BJ (cell line): ENCODE results near the gene EXOC3L4. TPM values are rescaled to one million over a fixed set of nuclear protein-coding genes. Genes with fewer than 3 reads are reported as not detected.

ENCODE experiments used
- CTCF ChIA-PET: fragments of 350-600 bp; formaldehyde crosslinking; extraction: SDS; loops from one replicate; lab custom pipeline; 2021; ENCODE audit warnings: antibody characterized with exemption, inconsistent platforms; lab: Yijun Ruan, JAX
- POLR2A ChIA-PET: fragments of 300-600 bp; sonication (Branson Sonifier 250); formaldehyde crosslinking; extraction: SDS; loops from one replicate; lab custom pipeline; 2021; ENCODE audit warnings: antibody characterized with exemption; lab: Charles Lee
- DNase-seq: peaks from one replicate; pipeline ENCODE4 v3.0.0-alpha.2; 2011; ENCODE audit warnings: low read depth
- H3K27me3 ChIP-seq: 2 replicates; pipeline ENCODE4 v1.6.0; 2011; ENCODE audit warnings: low read length; ENCODE audit not compliant: control insufficient read depth, insufficient read depth
- H3K36me3 ChIP-seq: 2 replicates; pipeline ENCODE4 v1.5.1; 2011; ENCODE audit warnings: low read length; ENCODE audit not compliant: control insufficient read depth, insufficient read depth
- H3K4me3 ChIP-seq: 2 replicates; pipeline ENCODE4 v1.5.1; 2011; ENCODE audit warnings: low read depth, mild to moderate bottlenecking, control low read depth, low read length
- CTCF ChIP-seq: IDR thresholded peaks from 2 replicates; pipeline ENCODE4 v1.5.1; 2011; ENCODE audit warnings: low read depth, mild to moderate bottlenecking, control low read depth, inconsistent platforms, low read length, moderate library complexity; ENCODE audit not compliant: insufficient read depth
- polyA plus RNA-seq: library from polyadenylated mRNA; depleted of rRNA; stranded (reverse); fragments of >200 nt; gene quantifications from 2 replicates; pipeline ENCODE4 v1.2.3, GENCODE V29; 2011

EXOC3L4 gene
- polyA plus RNA-seq, 1 experiment: not detected

- POLR2A ChIA-PET: no interaction called here
- no peak for DNase-seq
- Histone ChIP-seq H3K36me3 (no peaks in the 10 kb centered on the region), H3K27me3 (no peaks in the 10 kb centered on the region), H3K4me3 (no peak overlapping the region)
- CTCF ChIA-PET: interaction anchor here (0.7 to 7.8 kb wide), 14 partner anchors 9 to 317 kb away, joined by 3 to 83 read pairs (median 6); no protein-coding TSS in a partner anchor
- no peak for TF ChIP-seq CTCF
Measured at GRCh38 chr14:103073876-103074728, 20.4 kb upstream of the EXOC3L4 start.

GRCh38 chr14:103074729-103075367 lies 19.7 kb upstream of the EXOC3L4 start:
- Histone ChIP-seq H3K36me3 (no peaks in the 10 kb centered on the region), H3K27me3 (0 out of 2 replicates have a peak, but pooled peaks cover 1% of the 10 kb centered on the region), H3K4me3 (peak overlapping the region; percentile 43)
- TF ChIP-seq CTCF: no peak
- ChIA-PET CTCF (interaction anchor here (0.7 to 7.8 kb wide), 16 partner anchors 9 to 316 kb away, joined by 3 to 83 read pairs (median 5); partner anchors contain the start of gene LBHD2), POLR2A (no interaction called here)
- DNase-seq: no peak

GRCh38 chr14:103078420-103078749 lies 16.1 kb upstream of the EXOC3L4 start:
- no peak overlapping the region for H3K4me3 ChIP-seq
- TF ChIP-seq CTCF: peak; percentile 86
- H3K36me3 ChIP-seq: no peaks in the 10 kb centered on the region
- no peak for DNase-seq
- ChIA-PET CTCF (interaction anchor here (0.9 to 7.8 kb wide), 9 partner anchors 10 to 255 kb away, joined by 3 to 83 read pairs (median 4); partner anchors contain the start of gene EIF5), POLR2A (no interaction called here)
- H3K27me3 ChIP-seq: 0 out of 2 replicates have a peak, but pooled peaks cover 1% of the 10 kb centered on the region

GRCh38 chr14:103078860-103079587 lies 15.5 kb upstream of the EXOC3L4 start:
- TF ChIP-seq CTCF: no peak
- POLR2A ChIA-PET: no interaction called here
- CTCF ChIA-PET: interaction anchor here (0.9 to 7.8 kb wide), 8 partner anchors 9 to 255 kb away, joined by 3 to 83 read pairs (median 4); partner anchors contain the start of gene EIF5
- Histone ChIP-seq H3K27me3 (0 out of 2 replicates have a peak, but pooled peaks cover 1% of the 10 kb centered on the region), H3K36me3 (no peaks in the 10 kb centered on the region), H3K4me3 (no peak overlapping the region)
- DNase-seq: no peak
